AG09309 (cell line): Measurements from ENCODE around the gene CDC42BPB.

Source experiments
- DNase-seq: peaks from one replicate; pipeline ENCODE4 v3.0.0-alpha.2; 2010; ENCODE audit warnings: low read depth
- H3K4me3 ChIP-seq: 2 replicates; pipeline ENCODE4 v1.5.1; 2011; ENCODE audit warnings: mild to moderate bottlenecking, low read depth, low read length, moderate library complexity; ENCODE audit not compliant: control insufficient read depth
- TF ChIP-seq, protein P1 (sequence below): IDR thresholded peaks from 2 replicates; pipeline ENCODE4 v1.5.1; 2011; ENCODE audit warnings: mild to moderate bottlenecking, low read depth, low read length, inconsistent platforms; ENCODE audit not compliant: insufficient read depth, control insufficient read depth; ENCODE audit errors: missing control alignments

Gene CDC42BPB

DNA sequence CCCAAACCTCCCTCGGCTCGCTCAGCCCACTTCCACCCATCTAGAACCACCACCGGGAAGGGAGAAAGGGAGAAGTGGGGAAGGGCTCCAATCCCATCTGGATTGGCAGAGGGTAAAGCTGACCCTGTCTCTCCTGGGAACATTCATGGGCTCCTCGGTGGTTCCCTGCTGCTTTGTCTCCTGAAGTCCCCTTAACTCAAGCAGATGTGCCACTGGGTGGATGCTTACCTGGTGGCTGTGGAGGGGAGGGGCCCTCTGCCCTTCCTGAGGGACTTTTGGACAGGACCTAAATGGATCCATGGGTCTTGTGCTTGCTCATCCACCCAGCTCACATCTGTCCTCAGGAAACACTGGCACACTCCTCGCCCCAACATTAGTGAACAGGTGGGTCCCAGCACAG is 2.2 kb upstream of the CDC42BPB start:
- H3K4me3 ChIP-seq, result no peak overlapping the region
- DNase-seq, result no peak
- TF ChIP-seq, protein P1, sequence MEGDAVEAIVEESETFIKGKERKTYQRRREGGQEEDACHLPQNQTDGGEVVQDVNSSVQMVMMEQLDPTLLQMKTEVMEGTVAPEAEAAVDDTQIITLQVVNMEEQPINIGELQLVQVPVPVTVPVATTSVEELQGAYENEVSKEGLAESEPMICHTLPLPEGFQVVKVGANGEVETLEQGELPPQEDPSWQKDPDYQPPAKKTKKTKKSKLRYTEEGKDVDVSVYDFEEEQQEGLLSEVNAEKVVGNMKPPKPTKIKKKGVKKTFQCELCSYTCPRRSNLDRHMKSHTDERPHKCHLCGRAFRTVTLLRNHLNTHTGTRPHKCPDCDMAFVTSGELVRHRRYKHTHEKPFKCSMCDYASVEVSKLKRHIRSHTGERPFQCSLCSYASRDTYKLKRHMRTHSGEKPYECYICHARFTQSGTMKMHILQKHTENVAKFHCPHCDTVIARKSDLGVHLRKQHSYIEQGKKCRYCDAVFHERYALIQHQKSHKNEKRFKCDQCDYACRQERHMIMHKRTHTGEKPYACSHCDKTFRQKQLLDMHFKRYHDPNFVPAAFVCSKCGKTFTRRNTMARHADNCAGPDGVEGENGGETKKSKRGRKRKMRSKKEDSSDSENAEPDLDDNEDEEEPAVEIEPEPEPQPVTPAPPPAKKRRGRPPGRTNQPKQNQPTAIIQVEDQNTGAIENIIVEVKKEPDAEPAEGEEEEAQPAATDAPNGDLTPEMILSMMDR, result no peak

DNA sequence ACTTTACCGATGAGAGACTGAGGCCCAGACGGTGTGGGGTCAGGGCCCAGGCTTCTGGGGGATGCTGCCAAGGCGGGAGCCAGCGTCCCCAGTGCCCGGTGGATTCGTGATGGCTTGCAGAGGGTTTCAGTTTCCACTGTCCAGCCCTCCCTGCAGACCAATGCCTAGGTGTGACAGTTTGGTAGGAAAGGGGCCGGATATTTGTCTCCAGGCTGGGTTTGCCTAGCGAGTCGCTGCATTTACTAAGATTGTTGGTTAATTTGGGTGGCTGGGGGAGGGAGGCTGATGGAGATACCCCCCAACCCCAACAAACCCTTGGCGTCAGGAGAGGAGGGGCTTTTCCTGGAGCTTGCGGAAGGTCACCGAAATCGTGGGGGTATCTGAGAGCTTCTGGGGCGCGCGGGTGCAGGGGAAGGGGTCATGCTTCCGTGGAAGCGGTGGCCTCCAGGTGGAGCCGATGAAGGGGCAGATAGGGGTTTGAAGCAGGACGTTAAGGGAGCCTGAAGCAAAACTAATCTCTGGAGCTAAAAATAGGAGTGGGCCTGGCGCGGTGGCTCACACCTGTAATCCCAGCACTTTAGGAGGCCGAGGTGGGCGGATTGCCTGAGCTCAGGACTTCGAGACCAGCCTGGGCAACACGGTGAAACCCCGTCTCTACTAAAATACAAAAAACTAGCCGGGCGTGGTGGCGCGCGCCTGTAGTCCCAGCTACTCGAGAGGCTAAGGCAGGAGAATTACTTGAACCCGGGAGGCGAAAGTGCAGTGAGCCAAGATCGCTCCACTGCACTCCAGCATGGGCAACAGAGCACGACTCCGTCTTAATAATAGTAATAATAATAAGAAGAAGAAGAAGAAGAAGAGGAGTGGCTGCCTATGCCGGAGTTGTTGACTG is 1.1 kb upstream of the CDC42BPB start:
- peak overlapping the region; percentile 93 for H3K4me3 ChIP-seq
- DNase-seq, result no peak
- TF ChIP-seq, protein P1, result no peak

DNA sequence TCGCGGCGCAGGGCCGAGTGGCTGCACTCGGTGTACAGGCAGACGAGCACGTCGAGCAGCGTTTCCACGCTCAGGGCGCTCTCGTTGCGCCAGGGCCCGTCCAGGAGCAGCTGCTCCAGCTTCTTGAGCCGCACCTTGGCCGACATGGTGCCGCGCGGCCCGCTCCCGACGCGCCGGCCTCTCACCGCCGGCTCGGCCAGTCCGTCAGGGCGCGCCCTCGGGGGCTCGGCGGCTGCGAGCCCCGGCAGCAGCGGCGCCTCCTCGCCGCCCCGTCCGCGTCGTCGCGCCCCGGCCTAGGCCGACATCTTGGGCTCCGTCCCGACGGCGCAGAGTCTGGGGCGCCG is 349 bp downstream of the CDC42BPB start:
- DNase-seq, result no peak
- TF ChIP-seq, protein P1, result no peak
- peak overlapping the region; percentile 80 for H3K4me3 ChIP-seq

DNA sequence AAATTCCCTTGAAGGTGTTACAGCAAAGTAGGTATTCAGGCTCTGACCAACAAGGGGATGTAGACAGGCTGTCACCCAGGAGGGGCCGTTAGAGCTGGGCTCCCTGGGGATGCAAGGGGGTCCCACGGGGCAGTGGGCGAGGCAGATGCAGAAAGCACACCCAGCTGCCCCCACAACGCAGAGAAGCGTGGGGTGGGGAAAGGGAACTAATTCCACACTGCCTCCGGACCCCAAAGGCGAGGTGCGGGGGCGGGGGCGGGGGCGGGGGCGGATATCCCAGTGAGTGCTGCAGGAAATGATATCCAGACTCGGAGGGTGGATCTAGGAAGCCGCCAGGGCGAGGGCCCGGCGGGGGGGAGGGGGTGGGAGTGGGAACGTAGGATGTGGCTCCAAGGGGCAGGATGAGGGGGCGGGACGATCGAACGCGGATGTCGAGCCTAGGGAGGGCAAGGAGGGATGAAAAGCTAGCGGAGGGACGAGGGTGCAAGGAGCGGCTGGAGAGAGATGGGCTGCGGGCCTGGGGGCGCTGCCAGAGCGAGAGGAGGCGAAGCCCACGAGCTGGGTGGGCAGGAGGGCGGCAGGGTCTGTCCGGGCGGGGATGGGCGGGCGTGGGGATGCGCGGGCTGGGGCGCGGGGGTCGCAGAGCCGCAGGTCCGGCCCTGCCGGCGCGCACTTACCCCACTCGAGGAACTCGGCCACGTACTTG is 874 bp downstream of the CDC42BPB start:
- DNase-seq, result no peak
- TF ChIP-seq, protein P1, result no peak
- H3K4me3 ChIP-seq, result peak overlapping the region; percentile 80

DNA sequence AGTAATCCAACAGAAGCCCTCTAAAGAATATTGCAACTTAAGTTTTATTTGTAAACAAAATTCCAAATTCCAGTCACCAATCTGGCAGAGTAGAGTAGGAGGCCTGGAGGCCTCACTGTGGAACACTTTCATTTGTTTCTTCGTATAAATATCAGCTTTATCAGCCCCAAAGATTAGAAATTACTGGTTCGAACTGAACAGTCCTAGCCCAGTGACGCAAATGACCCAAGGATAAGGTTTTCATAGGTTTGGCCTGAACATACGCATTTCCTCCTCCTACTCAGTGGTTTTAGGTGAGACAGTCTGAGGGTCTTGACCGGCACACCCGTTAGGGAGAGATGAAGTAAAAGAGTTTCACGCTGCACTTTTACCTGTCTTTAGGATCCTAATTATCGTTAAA is 1.7 kb downstream of the CDC42BPB start:
- TF ChIP-seq, protein P1, result no peak
- DNase-seq, result no peak
- H3K4me3 ChIP-seq, result peak overlapping the region; percentile 80

DNA sequence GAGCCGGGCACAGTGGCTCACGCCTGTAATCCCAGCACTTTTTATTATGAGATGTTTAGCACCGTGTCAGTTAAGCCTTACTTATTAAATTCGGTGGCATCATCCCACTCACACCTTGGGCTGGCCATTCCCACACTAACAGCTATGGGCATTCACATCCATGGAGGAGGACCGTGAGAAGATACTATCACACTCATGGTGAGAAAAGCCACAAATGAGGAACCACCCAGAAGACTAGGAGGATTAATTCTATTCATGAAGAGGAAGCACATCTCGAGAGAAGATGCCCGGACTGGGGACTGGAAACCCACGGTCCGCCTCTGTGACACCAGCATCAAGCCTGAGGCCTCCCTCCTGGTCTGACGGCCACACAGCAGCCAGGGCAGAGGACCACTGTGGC is 4.9 kb downstream of the CDC42BPB start:
- TF ChIP-seq, protein P1, result no peak
- DNase-seq, result no peak
- H3K4me3 ChIP-seq, result no peak overlapping the region
